ENCODE measurements around the gene ZNF438.

GRCh38 chr10:30833628-30833970, 198.1 kb downstream of the ZNF438 start:
- TF ChIP-seq, protein P1, sequence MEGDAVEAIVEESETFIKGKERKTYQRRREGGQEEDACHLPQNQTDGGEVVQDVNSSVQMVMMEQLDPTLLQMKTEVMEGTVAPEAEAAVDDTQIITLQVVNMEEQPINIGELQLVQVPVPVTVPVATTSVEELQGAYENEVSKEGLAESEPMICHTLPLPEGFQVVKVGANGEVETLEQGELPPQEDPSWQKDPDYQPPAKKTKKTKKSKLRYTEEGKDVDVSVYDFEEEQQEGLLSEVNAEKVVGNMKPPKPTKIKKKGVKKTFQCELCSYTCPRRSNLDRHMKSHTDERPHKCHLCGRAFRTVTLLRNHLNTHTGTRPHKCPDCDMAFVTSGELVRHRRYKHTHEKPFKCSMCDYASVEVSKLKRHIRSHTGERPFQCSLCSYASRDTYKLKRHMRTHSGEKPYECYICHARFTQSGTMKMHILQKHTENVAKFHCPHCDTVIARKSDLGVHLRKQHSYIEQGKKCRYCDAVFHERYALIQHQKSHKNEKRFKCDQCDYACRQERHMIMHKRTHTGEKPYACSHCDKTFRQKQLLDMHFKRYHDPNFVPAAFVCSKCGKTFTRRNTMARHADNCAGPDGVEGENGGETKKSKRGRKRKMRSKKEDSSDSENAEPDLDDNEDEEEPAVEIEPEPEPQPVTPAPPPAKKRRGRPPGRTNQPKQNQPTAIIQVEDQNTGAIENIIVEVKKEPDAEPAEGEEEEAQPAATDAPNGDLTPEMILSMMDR (IDR thresholded peaks at IDR 0.05 in 2 of 3, conservative IDR thresholded peaks at IDR 0.05 in 1 of 3; ENCODE audit: control insufficient read depth in 2 of 3, extremely low read depth in 1 of 3, insufficient read depth in 1 of 3, low read depth in 3 of 3, low read length in 3 of 3) = no peak
- TF ChIP-seq TAF1 (IDR thresholded peaks at IDR 0.05; ENCODE audit: borderline replicate concordance, low read depth, low read length) (no peak), NBN (IDR thresholded peaks at IDR 0.05) (no peak), NRF1 (conservative IDR thresholded peaks at IDR 0.05; ENCODE audit: low read depth, low read length) (no peak), SPI1 (IDR thresholded peaks at IDR 0.05; ENCODE audit: borderline replicate concordance, insufficient read depth, low read depth, low read length) (no peak), ATF3 (IDR thresholded peaks at IDR 0.05; ENCODE audit: borderline replicate concordance, extremely low read depth, low read depth, low read length) (no peak), HDAC2 (IDR thresholded peaks at IDR 0.05) (no peak), IRF5 (IDR thresholded peaks at IDR 0.05; ENCODE audit: borderline replicate concordance) (no peak), CHD1 (IDR thresholded peaks at IDR 0.05; ENCODE audit: low read depth, low read length) (no peak), GABPA (IDR thresholded peaks at IDR 0.05; ENCODE audit: low read depth) (no peak), STAT3 (IDR thresholded peaks at IDR 0.05; ENCODE audit: low read depth, low read length) (no peak), NR2C2 (IDR thresholded peaks at IDR 0.05; ENCODE audit: borderline replicate concordance, control insufficient read depth, insufficient read length, low read depth) (no peak)
- TF ChIP-seq, protein P2, sequence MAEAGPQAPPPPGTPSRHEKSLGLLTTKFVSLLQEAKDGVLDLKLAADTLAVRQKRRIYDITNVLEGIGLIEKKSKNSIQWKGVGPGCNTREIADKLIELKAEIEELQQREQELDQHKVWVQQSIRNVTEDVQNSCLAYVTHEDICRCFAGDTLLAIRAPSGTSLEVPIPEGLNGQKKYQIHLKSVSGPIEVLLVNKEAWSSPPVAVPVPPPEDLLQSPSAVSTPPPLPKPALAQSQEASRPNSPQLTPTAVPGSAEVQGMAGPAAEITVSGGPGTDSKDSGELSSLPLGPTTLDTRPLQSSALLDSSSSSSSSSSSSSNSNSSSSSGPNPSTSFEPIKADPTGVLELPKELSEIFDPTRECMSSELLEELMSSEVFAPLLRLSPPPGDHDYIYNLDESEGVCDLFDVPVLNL (IDR thresholded peaks at IDR 0.05; ENCODE audit: low read depth, low read length) = no peak
